ENCODE results near the gene PHAX.
"Not testable (repeated sequence)": the region's sequence is repeated elsewhere in the genome, so short reads cannot be mapped to it uniquely, and the experiment has no call there.

The PHAX gene

DNA sequence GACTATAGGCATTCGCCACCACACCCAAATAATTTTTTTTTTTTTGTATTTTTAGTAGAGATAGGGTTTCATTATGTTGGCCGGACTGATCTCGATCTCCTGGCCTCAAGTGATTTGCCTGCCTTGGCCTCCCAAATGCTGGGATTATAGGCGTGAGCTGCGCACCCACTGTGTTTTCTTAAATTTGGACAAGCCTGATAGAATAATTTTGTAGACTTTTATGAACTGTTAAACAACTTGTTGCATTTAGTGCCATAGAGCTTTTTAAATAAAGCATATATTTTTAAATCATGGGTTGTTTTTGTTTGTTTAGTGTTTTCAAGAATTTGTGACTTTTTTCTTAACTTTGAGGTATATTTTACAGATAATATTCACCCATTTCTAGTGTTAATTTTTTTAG, 4.8 kb downstream of the PHAX start:
- no peak for DNase-seq

DNA sequence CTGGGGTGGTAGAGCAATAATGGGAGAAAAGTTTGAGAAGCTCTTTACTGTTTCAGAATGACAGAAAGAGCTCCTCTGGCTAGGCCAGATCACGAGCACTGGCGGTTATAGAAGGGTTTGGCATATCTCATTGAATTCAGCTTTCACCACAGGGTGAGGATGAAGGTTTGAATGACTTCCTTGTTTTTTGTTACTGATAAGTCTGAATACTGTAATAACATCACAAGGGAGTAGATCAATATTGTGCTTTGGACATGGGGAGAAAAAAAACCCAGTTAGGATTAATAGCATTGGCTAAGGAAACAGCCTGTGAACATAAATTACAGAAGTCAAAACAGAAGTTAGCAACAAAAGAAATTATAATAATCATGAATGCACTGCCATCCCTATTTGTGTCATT, 9.4 kb downstream of the PHAX start:
- DNase-seq = no peak

DNA sequence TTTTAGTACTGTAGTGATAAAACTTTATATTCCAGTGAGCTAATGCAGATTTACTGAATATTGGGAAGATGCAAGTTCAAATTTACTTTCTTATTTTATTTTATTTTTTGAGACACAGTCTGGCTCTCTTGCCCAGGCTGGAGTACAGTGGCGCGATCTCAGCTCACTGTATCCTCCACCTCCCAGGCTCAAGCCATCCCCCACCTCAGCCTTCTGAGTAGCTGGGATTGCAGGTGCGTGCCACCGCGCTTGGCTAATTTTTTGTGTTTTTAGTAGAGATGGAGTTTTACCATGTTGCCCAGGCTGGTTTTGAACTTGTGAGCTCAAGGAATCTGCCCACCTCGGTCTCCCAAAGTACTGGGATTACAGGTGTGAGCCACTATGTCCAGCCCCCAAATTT, 9.9 kb downstream of the PHAX start:
- DNase-seq = no peak

DNA sequence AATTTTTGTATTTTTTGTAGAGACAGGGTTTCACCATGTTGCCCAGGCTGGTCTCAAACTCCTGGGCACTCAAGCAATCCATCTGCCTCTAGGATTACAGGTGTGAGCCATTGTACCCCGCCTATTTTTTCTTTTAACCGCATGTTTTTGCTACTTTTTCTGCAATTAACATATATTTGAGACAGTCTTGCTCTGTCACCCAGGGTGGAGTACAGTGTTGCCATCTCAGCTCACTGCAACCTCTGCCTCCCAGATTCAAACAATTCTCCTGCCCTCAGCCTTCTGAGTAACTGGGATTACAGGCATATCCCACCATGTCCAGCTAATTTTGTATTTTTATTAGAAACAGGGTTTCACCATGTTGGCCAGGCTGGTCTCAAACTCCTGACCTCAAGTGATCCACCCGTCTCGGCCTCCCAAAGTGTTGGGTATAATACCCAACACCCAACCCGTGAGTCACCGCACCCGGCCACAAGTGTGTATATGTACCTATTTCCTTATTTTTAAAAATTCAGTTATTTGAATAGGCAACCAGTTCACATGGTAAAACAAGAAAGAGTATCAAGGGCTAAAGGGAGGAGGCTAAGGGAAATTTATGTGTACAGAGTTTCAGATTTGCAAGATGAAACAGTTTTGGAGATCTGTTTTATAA, 13.3 kb downstream of the PHAX start:
- no peak for DNase-seq

DNA sequence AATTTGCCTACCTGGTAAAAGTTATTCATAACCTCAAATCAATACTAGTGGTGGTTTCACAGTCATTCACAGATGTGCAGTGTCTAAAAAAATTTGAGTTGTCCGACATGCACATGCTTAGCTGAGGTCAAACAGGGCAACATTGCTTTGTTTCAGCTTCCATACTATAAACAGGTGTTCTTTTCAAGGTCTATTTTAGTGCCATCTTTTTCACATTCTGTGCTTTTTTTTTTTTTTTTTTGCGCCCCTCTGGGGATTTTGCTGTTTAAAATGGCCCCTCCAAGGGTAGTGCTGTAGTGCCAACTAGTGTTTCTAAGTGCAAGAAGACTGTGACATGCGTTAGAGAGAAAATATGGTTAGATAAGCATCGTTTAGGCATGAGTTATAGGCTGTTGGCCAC, 14.5 kb downstream of the PHAX start:
- DNase-seq = no peak

DNA sequence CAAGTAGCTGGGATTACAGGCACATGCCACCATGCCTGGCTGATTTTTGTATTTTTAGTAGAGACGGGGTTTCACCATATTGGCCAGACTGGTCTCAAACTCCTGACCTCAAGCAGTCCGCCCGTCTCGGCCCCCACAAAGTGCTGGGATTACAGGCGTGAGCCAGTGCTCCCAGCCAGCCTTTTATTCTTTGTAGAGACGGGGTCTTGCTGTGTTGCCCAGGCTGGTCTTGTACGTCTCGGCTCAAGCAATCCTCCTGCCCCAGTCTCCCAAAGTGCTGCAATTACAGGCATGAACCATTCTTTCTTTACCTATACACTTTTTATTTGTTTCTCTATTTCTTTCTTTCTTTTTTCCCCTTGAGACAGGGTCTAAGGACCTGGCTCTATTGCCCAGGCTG, 16.9 kb downstream of the PHAX start:
- DNase-seq = not testable (repeated sequence)

DNA sequence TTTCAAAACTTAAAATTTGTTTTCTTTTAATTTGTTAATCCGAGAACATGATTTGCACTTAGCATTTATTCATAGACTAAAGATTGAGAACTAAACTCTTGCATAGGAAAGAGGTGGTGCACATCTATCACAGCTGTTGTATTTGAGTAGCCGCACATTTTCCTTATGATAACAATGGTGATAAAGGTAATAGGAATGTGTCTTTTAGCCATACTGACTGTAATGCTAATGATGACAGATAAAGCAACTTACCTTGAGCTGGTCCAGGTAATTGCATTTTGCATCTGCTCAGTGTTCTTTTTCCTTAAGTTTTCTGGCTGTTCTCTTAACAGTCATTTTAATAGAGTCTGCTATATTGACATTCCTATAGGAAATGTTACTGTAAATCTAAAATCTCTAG, 19.0 kb downstream of the PHAX start:
- no peak for DNase-seq

DNA sequence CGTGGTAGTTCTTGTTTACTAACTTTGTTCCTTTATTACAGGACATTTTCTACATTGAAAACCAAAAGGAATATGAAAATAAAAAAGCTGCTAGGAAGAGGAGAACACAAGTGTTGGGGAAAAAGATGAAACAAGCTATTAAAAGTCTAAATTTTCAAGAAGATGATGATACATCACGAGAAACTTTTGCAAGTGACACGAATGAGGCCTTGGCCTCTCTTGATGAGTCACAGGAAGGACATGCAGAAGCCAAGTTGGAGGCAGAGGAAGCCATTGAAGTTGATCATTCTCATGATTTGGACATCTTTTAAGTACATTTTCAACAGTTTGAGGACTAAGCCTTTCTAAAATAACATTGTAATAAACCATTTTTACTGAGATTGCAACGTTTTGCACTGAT, 23.8 kb downstream of the PHAX start:
- DNase-seq = peak; percentile 19

DNA sequence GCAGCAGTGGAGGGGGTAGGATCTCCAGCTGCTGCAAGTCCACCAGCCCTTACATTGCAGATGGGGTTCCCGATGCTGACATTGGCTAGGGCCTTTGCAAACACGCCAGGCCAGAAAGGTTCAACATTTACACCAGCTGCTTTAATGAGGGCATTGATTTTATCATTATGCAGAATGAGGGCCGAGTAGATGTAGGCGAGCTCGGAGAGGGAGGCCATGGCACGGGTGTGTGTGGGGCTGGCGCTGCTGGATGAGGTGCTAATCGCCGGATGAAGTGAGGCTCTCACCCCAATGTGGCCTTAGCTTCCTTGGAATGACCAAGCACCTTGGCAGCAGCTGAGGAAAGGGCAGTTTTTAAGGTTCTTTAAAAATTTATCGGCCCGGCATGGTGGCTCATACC, 27.4 kb downstream of the PHAX start:
- DNase-seq = no peak

DNA sequence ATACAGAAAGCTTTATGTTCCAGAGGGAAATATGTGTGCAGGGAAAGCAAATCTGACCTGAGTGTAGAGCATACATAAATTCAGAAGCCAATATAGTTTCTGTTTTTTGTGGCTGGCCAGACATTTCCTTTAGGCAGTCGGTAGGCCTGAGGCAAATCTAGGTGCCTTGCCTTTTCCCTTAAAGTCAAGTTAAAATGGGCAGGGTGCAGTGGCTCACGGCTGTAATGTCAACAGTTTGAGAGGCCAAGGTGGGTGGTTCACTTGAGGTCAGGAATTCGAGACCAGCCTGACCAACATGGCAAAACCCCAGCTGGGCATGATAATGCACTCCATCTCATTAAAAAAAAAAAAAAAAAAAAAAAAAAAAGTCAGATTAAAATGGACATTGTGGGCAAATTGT, 31.2 kb downstream of the PHAX start:
- DNase-seq = no peak

DNA sequence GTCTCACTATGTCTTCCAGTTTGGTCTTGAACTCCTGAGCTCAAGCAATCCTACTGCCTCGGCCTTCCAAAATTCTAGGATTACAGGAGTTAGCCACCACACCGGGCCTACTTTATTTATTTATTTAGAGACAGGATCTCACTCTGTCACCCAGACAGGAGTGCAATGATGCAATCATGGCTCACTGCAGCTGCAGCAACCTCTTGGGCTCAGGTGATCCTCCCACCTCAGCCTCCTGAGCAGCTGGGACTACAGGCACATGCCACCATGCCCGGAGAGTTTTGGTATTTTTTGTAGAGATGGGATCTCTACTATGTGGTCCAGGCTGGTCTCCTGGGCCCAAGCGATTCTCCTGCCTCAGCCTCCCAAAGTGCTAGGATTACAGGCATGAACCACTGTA, 32.8 kb downstream of the PHAX start:
- no peak for DNase-seq

DNA sequence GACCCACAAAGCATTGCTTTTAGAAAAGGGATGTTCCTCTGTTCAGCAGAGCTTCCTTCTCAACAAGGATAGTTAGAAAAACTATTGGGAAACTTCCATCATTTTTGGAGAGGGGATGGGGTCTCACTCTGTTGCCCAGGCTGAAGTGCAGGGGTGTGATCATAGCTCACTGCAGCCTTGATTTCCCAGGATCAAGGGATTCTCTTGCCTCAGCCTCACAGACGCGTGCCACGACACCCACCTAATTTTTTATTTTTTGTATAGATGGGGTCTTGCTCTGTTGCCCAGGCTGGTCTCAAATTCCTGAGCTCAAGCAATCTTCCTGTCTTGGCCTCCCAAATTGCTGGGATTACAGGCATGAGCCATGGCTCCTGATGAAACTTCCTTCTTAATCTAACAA, 34.8 kb downstream of the PHAX start:
- no peak for DNase-seq

DNA sequence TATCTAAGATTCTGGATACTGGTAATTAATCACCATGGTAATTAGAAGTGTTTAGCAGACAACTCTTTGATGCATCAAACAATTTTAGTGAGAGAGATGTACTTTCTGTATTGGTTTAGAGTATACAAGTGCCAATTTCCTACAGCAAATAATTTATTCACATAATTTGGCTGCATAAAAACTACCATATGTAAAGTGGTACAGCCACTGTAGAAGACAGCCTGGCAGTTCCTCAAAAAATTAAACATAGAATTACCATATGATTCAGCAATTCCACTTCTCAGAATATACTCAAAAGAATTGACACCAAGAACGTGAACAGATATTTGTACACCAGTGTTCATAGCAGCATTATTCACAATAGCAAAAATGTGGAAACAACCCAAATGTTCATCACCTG, 36.2 kb downstream of the PHAX start:
- DNase-seq = no peak

DNA sequence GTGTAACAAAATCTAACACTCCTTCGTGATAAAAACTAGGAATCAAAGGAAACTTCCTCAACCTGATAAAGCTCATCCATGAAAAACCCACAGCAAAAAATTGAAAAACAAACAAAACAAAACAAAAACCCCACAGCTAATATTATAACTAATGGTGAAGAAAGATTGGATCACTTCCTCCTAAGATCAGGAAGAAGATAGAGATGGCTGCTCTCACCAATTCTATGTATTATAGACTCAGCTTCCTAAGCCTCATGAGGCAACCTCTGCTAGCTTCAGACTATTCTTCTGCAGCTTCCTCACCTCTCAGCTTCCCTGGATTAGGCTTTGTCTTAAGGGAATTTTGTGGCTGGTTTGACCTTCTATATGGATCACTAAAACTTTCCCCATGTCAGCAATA, 40.1 kb downstream of the PHAX start:
- no peak for DNase-seq

DNA sequence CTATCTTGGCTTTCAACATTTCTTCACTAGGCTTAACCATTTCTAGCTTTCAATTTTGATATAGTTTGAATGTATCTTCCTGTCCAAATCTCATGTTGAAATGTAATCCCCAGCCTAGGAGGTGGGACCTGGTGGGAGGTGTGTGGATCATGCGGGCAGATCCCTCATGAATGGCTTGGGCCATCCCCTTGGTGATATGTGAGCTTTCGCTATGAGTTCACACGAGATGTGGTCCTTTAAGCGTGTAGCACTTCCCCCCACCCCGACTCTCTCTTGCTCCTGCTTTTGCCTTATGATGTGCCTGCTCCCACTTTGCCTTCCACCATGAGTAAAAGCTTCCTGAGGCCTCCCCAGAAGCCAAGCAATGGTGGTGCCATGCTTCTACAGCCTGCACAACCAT, 40.6 kb downstream of the PHAX start:
- DNase-seq = no peak

DNA sequence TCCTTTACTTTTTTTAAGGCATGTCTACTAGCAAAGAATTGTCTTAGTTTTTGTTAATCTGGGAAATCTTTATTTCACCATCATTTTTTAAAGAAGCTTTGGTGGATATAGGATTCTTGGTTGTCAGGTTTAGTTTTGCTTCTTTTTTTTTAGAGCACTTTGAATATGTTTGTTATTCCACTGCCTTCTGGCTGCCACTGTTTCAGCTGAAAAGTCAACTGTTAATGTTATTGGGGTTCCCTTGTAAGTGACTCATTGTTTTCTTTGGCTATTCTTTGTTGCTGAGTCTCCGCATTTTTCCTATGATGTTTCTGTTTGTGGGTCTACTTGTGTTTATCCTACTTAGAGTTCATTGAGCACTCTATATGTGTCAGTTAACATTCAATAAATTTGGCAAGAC, 44.4 kb downstream of the PHAX start:
- no peak for DNase-seq

DNA sequence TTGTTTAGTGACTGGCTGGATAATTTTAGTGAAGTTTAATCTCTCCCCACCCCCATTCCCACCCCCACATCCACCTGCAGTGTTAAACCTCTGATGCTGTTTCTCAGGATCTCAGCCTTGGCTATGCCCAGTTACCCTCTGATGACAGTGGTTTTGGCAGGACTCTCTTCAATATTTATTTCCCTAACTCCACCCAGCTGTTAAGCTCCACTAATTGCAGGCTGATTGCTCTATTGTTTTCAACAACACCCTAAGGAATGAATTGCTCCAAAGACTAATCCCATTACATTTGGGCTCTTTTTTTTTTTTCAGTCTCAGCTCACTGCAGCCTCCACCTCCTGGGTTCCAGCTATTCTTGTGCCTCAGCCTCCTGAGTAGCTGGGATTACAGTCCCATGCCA, 46.3 kb downstream of the PHAX start:
- DNase-seq = no peak

DNA sequence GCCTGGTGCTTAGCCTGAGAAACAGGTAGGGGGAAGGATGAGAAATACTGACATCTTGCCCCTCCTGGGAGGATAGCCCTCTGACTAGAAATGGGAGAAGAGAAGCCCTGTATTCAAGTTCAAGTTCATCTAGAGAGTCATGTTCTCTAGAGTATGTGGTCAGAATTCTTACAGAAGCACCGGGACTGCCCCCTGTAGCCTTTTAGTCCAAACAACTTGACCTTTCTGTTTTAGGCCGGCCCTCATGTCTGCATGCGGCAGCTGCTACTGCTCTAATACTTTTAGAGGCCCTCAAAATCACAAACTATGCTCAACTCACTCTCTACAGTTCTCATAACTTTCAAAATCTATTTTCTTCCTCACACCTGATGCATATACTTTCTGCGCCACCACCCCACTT, 47.7 kb downstream of the PHAX start:
- no peak for DNase-seq

DNA sequence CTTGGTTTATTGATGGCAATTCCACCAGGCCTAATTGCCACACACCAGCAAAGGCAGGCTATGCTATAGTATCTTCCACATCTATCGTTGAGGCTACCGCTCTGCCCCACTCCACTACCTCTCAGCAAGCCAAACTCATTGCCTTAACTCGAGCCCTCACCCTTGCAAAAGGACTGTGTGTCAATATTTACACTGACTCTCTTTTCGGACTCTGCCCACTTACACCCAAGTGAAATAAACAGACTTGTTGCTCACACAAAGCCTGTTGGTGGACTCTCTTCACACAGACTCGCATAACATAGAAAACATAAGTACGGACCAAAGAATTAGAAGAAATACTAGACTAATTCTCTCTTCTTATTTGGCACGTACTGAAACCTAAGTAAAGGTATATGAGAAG, 48.3 kb downstream of the PHAX start:
- DNase-seq = not testable (repeated sequence)

DNA sequence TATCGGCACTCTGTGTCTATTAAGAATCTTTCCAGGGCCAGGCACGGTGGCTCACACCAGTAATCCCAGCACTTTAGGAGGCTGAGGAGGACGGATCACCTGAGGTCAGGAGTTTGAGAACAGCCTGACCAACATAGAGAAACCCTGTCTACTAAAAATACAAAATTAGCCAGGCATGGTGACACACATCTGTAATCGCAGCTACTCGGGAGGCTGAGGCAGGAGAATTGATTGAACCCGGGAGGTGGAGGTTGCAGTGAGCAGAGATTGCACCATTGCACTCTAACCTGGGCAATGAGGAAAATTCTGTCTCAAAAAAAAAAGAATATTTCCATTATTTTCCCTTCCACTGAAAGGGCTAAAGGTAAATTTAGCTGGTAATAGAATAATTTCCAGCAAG, 49.0 kb downstream of the PHAX start:
- not testable (repeated sequence) for DNase-seq

DNA sequence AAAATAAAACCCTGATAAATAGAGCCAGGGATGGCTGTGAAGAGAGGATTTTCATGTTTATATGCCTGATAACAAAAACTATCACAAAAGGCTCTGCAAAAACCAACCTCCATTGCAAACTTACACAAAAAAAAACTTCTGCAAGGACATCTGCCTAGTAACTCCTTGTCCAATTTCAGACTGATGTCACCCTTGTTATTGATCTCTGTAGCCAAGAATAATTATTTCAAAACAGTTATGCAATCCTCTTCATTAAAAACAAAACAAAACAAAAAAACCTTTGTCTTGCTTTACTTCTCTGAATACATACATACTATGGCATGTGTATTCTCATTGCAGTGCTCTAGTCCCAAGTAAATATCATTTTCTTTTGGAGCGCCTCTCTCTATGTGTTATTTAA, 49.7 kb downstream of the PHAX start:
- no peak for DNase-seq

DNA sequence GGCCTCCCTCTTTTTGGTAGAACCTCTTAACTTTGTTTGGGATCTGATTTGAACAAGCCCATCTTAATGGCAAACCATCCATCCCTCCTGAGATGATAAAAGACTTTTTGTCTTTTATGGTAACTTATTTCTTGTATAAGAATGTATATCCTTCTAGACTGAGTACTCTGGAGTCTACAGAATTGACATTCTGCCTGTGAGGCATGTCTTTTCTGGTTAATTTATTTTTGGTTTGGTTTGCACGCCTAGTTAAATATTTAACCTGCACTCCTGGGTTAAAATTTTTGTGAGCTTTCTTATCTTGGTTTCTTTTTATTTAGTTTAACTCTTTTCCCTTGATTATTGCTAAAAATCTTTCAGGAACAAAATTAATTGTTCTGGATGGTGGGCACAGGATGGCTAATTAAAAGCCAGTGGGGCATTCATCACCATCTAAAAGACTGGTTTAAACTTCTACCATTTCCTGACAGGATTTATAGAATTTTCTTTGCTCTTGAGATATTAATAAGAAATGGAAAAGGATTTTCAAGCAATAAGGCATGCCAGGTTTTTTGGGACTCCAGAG, 50.3 kb downstream of the PHAX start:
- no peak for DNase-seq

DNA sequence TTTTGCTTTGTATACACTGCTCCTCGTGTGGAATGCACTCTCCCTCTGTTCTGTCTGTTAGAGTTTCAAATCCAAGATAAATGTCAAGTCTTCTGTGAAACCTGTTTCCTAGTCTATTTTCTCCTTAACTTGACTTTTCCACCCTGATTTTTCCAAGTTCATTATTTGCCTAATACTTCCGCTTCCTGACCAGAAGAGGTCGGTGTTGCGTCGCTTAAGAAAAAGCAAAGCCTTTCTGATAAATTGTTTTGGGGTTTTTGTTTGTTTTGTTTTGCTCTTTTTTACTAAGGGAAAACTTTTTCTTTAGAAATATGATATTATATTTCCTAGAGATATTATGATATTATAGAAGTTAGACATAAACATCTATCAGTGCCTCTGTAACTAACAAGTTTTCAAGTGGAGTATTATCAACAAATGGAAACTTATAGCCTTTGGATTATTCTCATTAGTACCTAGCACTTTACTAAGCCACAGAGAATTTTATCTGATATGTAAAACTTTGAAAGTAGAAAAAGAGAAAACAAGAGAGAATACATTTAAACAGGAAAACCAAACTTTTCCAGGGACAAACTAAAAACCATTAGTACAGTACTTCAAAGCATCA, 55.8 kb downstream of the PHAX start:
- no peak for DNase-seq

DNA sequence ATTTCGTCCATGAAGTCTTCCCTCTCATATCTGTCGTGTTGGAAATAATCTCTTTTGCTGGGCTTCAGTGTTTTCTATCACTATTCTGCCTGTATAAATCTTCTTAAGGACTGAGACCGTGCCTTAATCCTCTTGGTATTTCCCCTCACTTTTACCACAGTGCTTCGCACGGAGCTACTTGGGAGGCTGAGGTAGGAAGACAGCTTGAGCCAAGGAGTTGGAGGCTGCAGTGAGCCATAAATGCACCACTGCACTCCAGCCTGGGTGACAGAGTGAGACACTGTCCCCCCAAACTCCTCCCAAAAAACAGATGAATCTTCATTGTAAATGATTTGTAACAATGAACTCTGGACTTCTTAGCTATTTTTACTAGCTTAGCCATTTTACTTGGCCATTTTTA, 57.8 kb downstream of the PHAX start:
- no peak for DNase-seq
